ENCODE measurements around the gene PGP. TPM values are rescaled to one million over a fixed set of nuclear protein-coding genes. Genes with fewer than 3 reads are reported as not detected.
A peak's percentile ranks its signal among the peaks of the same experiment; 100 is the strongest.
"Not testable (repeated sequence)": the region's sequence is repeated elsewhere in the genome, so short reads cannot be mapped to it uniquely, and the experiment has no call there.

The PGP gene
- total RNA-seq, 1 experiment from 2014 or later = 47.8 TPM

GRCh38 chr16:2205967-2206313 lies 8.7 kb downstream of the PGP start:
- in situ Hi-C loops (cut with HindIII; ENCODE audit: low sequenced_read_pairs) = no loop called here
- no peak for DNase-seq (ENCODE audit: low spot score)

GRCh38 chr16:2205104-2205966 lies 9.3 kb downstream of the PGP start, which contains the start of gene MLST8:
Gene MLST8, plus strand, starts transcription at chr16:2205454. Its CDS starts 632 bp downstream, at chr16:2206086.
- in situ Hi-C loops (cut with HindIII; ENCODE audit: low sequenced_read_pairs) = no loop called here

GRCh38 chr16:2204416-2205103 lies 10.1 kb downstream of the PGP start:
- no peak for DNase-seq (ENCODE audit: low spot score)
- in situ Hi-C loops (cut with HindIII; ENCODE audit: low sequenced_read_pairs) = no loop called here

More at GRCh38 chr16:2205104-2205966, 9.3 kb downstream of the PGP start, which contains the start of gene MLST8:
- DNase-seq (ENCODE audit: low spot score) = peak; percentile 84

DNA sequence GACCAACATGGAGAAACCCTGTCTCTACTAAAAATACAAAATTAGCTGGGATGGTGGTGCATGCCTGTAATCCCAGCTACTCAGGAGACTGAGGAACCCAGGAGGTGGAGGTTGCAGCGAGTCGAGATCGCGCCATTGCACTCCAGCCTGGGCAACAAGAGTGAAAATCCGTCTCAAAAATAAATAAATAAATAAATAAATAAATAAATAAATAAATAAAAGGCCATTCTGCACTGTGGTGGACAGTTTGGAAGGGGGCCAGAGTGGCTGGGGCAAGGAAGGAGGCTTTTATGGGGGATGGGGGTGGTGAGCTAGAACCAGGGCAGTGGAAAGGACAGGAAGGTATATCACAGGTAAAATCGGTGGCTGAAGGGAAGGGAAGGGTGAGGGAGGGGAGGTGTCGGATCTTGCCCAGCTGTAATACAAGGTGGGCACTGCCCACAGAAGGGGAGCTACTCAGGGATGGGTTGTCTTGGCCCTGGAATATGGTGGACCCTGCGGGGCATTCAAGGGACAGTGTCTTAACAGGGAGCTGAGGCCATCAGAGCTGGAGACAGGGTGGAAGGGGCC lies 11.4 kb downstream of the PGP start:
- in situ Hi-C loops (cut with HindIII; ENCODE audit: low sequenced_read_pairs); DNase-seq (ENCODE audit: low spot score): not testable (repeated sequence)

DNA sequence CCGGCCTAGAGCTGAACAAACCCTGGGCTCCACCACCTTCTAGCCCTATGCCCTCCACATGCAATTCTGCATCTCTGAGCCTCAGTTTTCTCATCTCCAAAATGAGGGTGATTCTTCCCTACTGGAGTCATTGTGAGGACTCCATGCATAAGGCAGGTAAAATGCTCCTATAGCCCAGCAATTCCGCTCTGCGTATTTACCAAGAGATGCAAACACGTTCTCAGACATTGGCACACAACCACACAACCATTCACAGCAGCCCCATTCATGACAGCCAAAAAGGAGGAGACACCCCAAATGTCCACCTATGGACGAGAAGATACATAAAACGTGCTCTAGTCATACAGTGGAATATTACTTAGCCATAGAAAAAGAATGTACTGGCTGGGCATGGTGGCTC lies 14.3 kb downstream of the PGP start:
- no peak for DNase-seq (ENCODE audit: low spot score)
- in situ Hi-C loops (cut with HindIII; ENCODE audit: low sequenced_read_pairs) = no loop called here

DNA sequence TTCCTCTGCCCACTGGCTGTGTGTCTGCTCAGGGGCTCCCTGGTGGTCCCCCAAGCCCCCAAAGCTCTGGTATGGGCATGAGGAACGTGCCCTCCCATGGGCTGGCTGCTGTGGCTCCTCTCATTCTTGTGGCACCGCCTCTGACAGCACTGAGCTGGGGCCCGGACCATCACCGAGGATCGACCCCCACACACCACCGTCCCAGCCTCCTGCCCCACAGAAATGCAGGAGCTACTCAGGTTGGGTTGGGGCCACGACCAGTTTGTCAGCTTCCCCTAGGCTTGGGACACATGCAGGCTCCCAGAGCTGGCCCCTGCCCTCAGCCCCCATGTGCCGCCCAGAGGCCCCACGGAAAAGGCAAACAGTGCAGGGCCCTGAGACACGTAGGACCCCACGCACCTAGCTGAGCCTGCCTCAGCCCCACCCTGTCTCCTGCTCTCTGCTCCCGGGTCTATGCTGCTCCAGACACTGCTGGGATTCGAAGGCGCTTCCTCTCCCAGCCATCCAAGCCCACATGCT lies 15.0 kb downstream of the PGP start:
- no peak for DNase-seq (ENCODE audit: low spot score)
- in situ Hi-C loops (cut with HindIII; ENCODE audit: low sequenced_read_pairs) = no loop called here

DNA sequence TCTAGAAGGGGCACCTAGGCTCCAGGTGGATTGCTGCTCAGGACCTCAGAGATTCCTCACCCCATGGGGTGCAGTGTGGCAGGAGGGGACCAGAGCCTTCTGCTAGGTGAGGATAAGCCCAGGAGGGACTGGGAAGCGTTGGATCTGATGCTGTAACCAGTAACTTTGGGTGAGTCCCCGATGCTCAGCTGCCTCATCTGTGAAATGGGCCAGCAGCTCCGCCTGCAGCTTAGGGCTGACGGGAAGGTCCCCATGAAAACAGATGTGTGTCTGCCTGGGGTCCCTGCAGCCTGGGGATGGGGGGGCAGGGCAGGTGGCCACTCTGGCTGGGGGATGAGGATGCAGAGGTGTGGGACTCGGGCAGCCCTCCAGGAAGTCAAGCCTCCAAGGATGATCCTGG lies 15.5 kb downstream of the PGP start:
- DNase-seq (ENCODE audit: low spot score) = no peak
- in situ Hi-C loops (cut with HindIII; ENCODE audit: low sequenced_read_pairs) = no loop called here

DNA sequence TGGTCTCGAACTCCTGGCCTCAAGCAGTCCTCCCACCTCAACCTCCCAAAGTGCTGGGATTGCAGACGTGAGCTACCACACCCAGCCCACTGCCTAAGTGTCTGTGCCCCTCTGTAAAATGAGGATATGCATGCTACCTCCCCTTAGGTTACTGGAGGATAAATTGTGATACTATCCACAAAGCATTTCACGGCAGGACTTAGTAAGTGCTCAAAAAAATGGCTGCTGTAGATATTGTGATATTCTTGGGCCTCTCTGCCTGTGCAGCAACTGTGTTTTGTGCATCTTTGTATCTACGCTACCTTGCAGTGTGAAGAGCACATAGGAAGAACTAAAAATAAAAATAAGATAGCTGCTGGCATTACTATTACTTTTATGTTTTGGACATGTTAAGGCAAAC lies 16.4 kb downstream of the PGP start:
- in situ Hi-C loops (cut with HindIII; ENCODE audit: low sequenced_read_pairs) = no loop called here
- no peak for DNase-seq (ENCODE audit: low spot score)

DNA sequence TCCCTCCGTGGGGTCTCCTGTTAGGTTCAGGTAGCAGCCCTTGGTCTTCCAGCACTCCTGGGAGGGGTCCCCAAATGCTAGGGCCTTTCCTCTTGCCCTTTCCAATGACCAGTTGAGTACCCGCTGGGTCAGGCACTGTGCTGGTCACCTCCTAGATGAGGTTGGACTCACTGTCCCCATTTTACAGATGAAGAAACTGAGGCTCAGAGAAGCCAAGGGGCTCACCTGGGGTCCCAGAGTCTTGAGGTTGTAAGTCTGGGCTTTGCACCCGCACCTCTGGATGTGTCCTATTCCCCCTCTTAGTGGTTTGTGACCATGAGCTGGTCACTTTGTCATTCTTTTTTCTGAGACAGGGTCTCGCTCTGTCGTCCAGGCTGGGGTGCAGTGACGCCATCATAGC lies 16.9 kb downstream of the PGP start:
- in situ Hi-C loops (cut with HindIII; ENCODE audit: low sequenced_read_pairs) = no loop called here
- no peak for DNase-seq (ENCODE audit: low spot score)

DNA sequence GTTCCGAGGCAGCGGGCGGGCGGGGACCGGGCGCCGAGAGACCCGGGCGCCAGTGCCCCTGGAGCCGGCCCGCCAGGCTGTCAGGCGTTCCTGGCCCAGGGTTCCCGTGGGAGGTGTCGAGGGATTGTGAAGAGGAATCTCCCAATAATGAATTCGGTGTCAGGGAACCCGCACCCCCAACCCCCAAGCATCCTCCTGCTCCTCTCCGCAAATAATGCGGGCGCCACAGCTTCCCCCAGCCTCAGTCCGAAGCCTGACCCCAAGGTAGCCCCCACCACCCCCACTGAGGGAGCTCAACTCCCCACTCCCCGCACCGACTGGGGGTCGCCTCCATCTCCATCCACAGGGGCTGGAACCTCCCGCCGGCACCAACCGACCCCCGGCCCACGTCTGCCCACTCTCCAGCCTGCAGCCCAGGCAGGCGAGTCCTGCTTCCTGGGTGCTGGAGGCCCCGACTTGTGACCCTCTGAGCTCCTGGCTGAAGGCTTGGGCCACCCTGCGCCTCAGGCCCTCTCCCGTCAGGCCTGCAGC lies 17.6 kb downstream of the PGP start:
- in situ Hi-C loops (cut with HindIII; ENCODE audit: low sequenced_read_pairs) = no loop called here
- DNase-seq (ENCODE audit: low spot score) = no peak

DNA sequence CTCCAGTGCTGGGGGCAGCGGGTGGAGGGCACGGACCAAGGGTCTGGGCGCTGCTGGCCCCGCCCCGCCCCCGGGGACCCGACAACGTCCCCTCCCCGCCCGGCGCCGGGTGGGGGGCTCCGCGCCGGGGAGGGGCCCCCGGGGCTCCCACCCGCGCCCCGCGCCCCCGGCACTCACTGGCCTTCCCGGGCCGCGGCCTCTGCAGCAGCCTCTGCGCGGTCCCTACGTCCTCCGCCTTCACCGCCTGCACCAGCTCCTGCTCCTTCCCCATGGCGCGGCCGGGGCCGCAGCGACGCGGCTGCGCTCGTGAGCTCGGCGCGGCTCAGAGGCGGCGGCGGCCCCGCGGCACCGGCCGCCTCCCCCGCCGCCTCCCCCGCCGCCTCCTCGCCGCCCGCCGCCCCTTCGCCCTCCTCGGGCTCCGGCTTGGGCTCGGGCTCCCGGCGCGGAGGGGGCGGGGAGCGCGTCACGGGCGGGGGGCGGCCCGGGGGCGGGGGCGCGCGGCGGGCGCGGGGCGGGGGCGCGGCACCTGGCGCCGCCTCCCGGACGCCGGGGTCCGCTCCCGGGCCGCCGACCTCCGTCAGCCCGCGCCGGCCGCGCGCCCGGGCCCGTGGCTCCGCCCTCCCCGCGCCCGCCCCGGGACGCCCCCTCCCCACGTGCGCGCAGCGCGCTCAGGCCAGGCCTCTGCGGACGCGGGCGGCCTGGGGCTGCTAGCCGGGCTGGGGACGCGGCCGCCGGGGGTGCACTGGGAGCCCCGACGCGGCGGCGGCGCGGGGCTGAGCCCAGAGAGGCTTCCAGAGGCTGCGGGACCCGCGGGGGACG lies 18.3 kb downstream of the PGP start, which contains the start of gene CASKIN1:
TSS of gene CASKIN1 (minus strand) at position 444 of the 819 bp plus-strand sequence. CDS start at position 271, 173 bp downstream.
- no peak for DNase-seq (ENCODE audit: low spot score)
- in situ Hi-C loops (cut with HindIII; ENCODE audit: low sequenced_read_pairs) = no loop called here

DNA sequence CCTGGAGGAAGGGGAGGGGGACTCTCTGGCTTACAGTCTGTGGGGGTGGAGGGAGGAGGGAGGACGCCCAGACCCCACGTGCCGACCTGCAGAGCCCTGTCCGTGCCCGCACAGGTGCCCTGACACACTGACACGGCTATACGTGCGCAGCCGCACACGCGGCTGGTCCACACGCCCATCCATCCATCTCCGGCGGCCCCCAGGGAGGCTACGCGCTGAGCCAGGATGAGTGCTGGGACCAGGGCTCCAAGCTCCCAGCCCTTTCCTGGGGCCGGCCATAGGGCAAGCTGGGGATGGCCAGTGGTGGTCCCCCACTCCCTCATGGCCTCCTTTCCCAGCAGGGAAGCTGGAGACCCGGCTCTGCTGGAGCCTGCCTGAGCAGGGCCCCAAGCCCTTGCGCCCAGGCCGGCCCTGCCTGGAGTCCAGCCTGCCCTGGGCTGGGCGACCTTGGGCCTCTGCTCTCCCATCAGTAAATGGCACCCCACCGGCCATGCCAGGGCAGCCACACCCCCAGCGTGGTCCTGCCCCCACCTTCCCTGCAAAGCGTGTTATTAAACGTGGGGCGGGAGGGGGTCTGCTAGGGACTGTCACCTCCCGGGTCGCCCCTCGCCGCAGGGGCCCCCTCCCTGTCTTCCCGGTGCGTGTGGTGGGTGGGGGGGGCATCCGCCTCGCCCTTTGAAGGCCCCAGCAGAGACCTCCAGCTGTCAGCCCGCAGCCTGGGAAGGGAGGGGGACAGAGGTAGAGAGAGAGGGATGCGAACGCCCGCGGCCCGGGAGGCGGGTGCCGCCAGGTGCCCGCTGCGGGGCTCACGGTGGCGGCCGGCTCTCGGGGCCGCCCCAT lies 19.1 kb downstream of the PGP start:
- no peak for DNase-seq (ENCODE audit: low spot score)
- in situ Hi-C loops (cut with HindIII; ENCODE audit: low sequenced_read_pairs) = no loop called here

- DNase-seq (ENCODE audit: low spot score) = peak; percentile 87
- in situ Hi-C loops (cut with HindIII; ENCODE audit: low sequenced_read_pairs) = no loop called here
These were observed 19.8 kb downstream of the PGP start for GRCh38 chr16:2194852-2195321.

GRCh38 chr16:2194166-2194834 lies 20.3 kb downstream of the PGP start:
- in situ Hi-C loops (cut with HindIII; ENCODE audit: low sequenced_read_pairs) = no loop called here
- no peak for DNase-seq (ENCODE audit: low spot score)

- in situ Hi-C loops (cut with HindIII; ENCODE audit: low sequenced_read_pairs) = no loop called here
- DNase-seq (ENCODE audit: low spot score) = peak; percentile 43
These were observed 23.3 kb downstream of the PGP start for GRCh38 chr16:2191446-2191706.

DNA sequence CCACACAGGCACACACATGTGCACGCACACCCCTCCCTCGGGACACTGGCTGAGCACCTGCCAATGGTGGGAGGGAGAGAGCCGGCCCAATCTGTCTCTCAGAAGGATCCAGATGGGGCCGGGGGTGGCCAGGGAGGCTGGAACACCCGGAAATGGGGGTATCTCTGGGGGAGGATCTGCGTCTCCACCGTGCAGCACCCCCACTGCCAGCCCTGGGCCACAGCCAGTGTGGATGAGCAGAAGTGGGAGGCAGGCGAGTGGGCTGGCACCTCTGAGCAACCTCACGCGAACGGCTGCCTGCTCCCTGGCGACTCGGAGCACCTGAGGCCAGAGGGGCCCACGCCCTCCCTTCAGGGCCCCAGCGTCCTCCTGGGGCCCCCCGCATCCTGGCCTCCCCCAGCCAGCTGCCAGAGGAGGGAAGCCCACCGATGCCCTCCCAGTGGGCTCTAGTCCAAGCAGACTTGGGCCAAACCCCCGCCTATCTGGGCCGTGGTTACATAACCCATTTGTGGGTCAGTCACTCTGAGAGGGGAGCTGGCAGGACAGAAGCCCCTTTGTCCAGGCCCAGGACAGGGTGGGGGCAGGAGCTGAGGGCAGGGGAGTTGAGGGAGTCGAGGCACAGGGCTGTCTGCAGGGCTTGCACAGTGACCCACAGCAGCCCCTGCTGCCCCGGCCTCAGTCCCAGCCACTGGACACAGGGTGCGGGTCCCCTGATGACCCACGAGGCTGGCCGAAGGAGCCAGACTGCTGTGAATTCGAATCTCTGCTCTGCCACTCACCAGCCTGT lies 23.8 kb downstream of the PGP start:
- in situ Hi-C loops (cut with HindIII; ENCODE audit: low sequenced_read_pairs) = no loop called here

More for the DNA sequence above, 23.8 kb downstream of the PGP start:
- DNase-seq (ENCODE audit: low spot score) = peak; percentile 46
